Measurements from ENCODE around the gene SDSL. TPM values are rescaled to one million over a fixed set of nuclear protein-coding genes. Genes with fewer than 3 reads are reported as not detected.

SDSL gene
- total and polyA plus RNA-seq, 2 experiments from 2014 or later: not detected

GRCh38 chr12:113403435-113404415 lies 18.5 kb upstream of the SDSL start, which contains the start of gene SDS (continued):
- no peak for TF ChIP-seq ZNF462 (CRISPR knock-in tag; IDR thresholded peaks at IDR 0.05)
- TF ChIP-seq ZNF331 (CRISPR knock-in tag; IDR thresholded peaks at IDR 0.05; ENCODE audit: low read depth): no peak

GRCh38 chr12:113405694-113406093 lies 16.5 kb upstream of the SDSL start:
- H3K36me3 ChIP-seq (ENCODE audit: insufficient read depth): no peaks in the 10 kb centered on the region
- peak; percentile 35 for DNase-seq (ENCODE audit: low spot score)
- Mint-ChIP-seq H3K36me3 (ENCODE audit: low read depth) (no peaks in the 10 kb centered on the region), H3K27me3 (ENCODE audit: insufficient read depth, low read depth, poor library complexity) (peaks cover 2% of the 10 kb centered on the region), H3K4me3 (no peak overlapping the region), H3K27ac (no peak overlapping the region), H3K4me1 (peaks cover 22% of the 10 kb centered on the region), H3K9me3 (no peaks in the 10 kb centered on the region)
- peak overlapping the region; percentile 78 for H2AFZ ChIP-seq
- H4K20me1 ChIP-seq (replicated peaks; ENCODE audit: insufficient read depth): no peaks in the 10 kb centered on the region
- TF ChIP-seq CREB1 (CRISPR knock-in tag; IDR thresholded peaks at IDR 0.05; ENCODE audit: low read depth): no peak
- no peak for TF ChIP-seq ETS1 (IDR thresholded peaks at IDR 0.05)
- TF ChIP-seq ZNF462 (CRISPR knock-in tag; IDR thresholded peaks at IDR 0.05): no peak
- no peaks in the 10 kb centered on the region for H3K27me3 ChIP-seq (ENCODE audit: insufficient read depth)
- no peaks in the 10 kb centered on the region for H3K9me2 ChIP-seq (ENCODE audit: insufficient read depth)
- H3K27ac ChIP-seq (ENCODE audit: low read depth): no peak overlapping the region
- H3K4me1 ChIP-seq (ENCODE audit: insufficient read depth): peaks cover 25% of the 10 kb centered on the region
- H3F3A ChIP-seq (replicated peaks; ENCODE audit: low read depth): no peaks in the 10 kb centered on the region
- no peaks in the 10 kb centered on the region for H3K79me2 ChIP-seq (replicated peaks; ENCODE audit: insufficient read depth)
- H3K4me3 ChIP-seq: no peak overlapping the region
- ATAC-seq: peak; percentile 56
- 0 out of 2 replicates have a peak overlapping the region, but pooled peaks have one; percentile 46 for H3K4me2 ChIP-seq

Data from GM23338 (cell line).